Measurements from ENCODE around the gene KRT75. TPM values are rescaled to one million over a fixed set of nuclear protein-coding genes. Genes with fewer than 3 reads are reported as not detected.

Gene KRT75
- total and polyA plus RNA-seq, 2 experiments from 2014 or later, result not detected

GRCh38 chr12:52444647-52445595 is 10.8 kb upstream of the KRT75 start:
- no peak overlapping the region for H3K4me3 ChIP-seq
- H3K9me3 ChIP-seq (ENCODE audit: low read depth), result no peaks in the 10 kb centered on the region
- H3K27ac ChIP-seq, result no peak overlapping the region
- no peak for DNase-seq (ENCODE audit: low read depth in 1 of 2, low spot score in 1 of 2)
- no peak for TF ChIP-seq CTCF (IDR thresholded peaks at IDR 0.05; ENCODE audit: low read depth, low read length)
- no peaks in the 10 kb centered on the region for H3K36me3 ChIP-seq
- peaks cover 6% of the 10 kb centered on the region for H3K4me1 ChIP-seq (ENCODE audit: low read depth)
- peaks cover 7% of the 10 kb centered on the region for H3K27me3 ChIP-seq

GRCh38 chr12:52443966-52444365 is 9.8 kb upstream of the KRT75 start:
- no peak for TF ChIP-seq CTCF (IDR thresholded peaks at IDR 0.05; ENCODE audit: low read depth, low read length)
- H3K27ac ChIP-seq, result no peak overlapping the region
- no peak for DNase-seq (ENCODE audit: low read depth in 1 of 2, low spot score in 1 of 2)
- no peaks in the 10 kb centered on the region for H3K9me3 ChIP-seq (ENCODE audit: low read depth)
- no peak overlapping the region for H3K4me3 ChIP-seq
- peaks cover 7% of the 10 kb centered on the region for H3K27me3 ChIP-seq
- no peaks in the 10 kb centered on the region for H3K36me3 ChIP-seq
- peaks cover 6% of the 10 kb centered on the region for H3K4me1 ChIP-seq (ENCODE audit: low read depth)

- peak; percentile 44 for TF ChIP-seq CTCF (IDR thresholded peaks at IDR 0.05; ENCODE audit: low read depth, low read length)
- DNase-seq (ENCODE audit: low read depth in 1 of 2, low spot score in 1 of 2), result peak; percentile 61 to 97
- no peak overlapping the region for H3K27ac ChIP-seq
These were observed 8.5 kb upstream of the KRT75 start for GRCh38 chr12:52442600-52443061.

GRCh38 chr12:52441320-52441911 is 7.2 kb upstream of the KRT75 start:
- H3K27ac ChIP-seq, result no peak overlapping the region
- no peak overlapping the region for H3K4me3 ChIP-seq
- H3K36me3 ChIP-seq, result no peaks in the 10 kb centered on the region
- H3K4me1 ChIP-seq (ENCODE audit: low read depth), result peaks cover 15% of the 10 kb centered on the region
- no peak for TF ChIP-seq CTCF (IDR thresholded peaks at IDR 0.05; ENCODE audit: low read depth, low read length)
- no peaks in the 10 kb centered on the region for H3K9me3 ChIP-seq (ENCODE audit: low read depth)
- peaks cover 7% of the 10 kb centered on the region for H3K27me3 ChIP-seq
- peak in 1 of 2 donors; percentile 73 for DNase-seq (ENCODE audit: low read depth in 1 of 2, low spot score in 1 of 2)

More at GRCh38 chr12:52442600-52443061, 8.5 kb upstream of the KRT75 start:
- Histone ChIP-seq H3K4me3 (no peak overlapping the region), H3K9me3 (ENCODE audit: low read depth) (no peaks in the 10 kb centered on the region), H3K36me3 (no peaks in the 10 kb centered on the region), H3K27me3 (peaks cover 7% of the 10 kb centered on the region), H3K4me1 (ENCODE audit: low read depth) (peaks cover 6% of the 10 kb centered on the region)

GRCh38 chr12:52440821-52441319 is 6.7 kb upstream of the KRT75 start:
- Histone ChIP-seq H3K27me3 (peaks cover 5% of the 10 kb centered on the region), H3K27ac (no peak overlapping the region), H3K9me3 (ENCODE audit: low read depth) (no peaks in the 10 kb centered on the region), H3K36me3 (no peaks in the 10 kb centered on the region), H3K4me1 (ENCODE audit: low read depth) (peaks cover 15% of the 10 kb centered on the region), H3K4me3 (no peak overlapping the region)
- DNase-seq (ENCODE audit: low read depth in 1 of 2, low spot score in 1 of 2), result peak in 1 of 2 donors; percentile 74
- no peak for TF ChIP-seq CTCF (IDR thresholded peaks at IDR 0.05; ENCODE audit: low read depth, low read length)
